Loucy (cell line): ENCODE results near the gene TDRD1.

Source experiments
- H2AFZ ChIP-seq: fragments of 200-600 bp; sonication (generic); 2 replicates; pipeline ENCODE4 v1.6.0; 2016; ENCODE audit warnings: antibody characterized with exemption, mild to moderate bottlenecking, low read length, moderate library complexity
- H3F3A ChIP-seq: fragments of 200-600 bp; 2 replicates; pipeline ENCODE4 v1.6.0; 2016; ENCODE audit warnings: antibody characterized with exemption, low read depth, mild to moderate bottlenecking
- H3K27me3 ChIP-seq: fragments of 200-600 bp; sonication (generic); 2 replicates; pipeline ENCODE4 v1.6.1; 2014; ENCODE audit warnings: low read length, mild to moderate bottlenecking; ENCODE audit not compliant: insufficient read depth, poor library complexity, severe bottlenecking
- H3K36me3 ChIP-seq: fragments of 200-600 bp; sonication (generic); 2 replicates; pipeline ENCODE4 v1.6.1; 2016; ENCODE audit warnings: low read length; ENCODE audit not compliant: insufficient read depth
- H3K4me1 ChIP-seq: fragments of 200-600 bp; sonication (generic); 2 replicates; pipeline ENCODE4 v1.5.1; 2014; ENCODE audit warnings: low read length, mild to moderate bottlenecking; ENCODE audit not compliant: insufficient read depth, poor library complexity, severe bottlenecking
- H3K4me2 ChIP-seq: fragments of 200-600 bp; sonication (generic); 2 replicates; pipeline ENCODE4 v1.6.0; 2014; ENCODE audit warnings: antibody characterized with exemption, low read length, low read depth, mild to moderate bottlenecking; ENCODE audit not compliant: poor library complexity, severe bottlenecking
- H3K4me3 ChIP-seq: fragments of 200-600 bp; sonication (generic); 2 replicates; pipeline ENCODE4 v1.5.1; 2014; ENCODE audit warnings: low read length, mild to moderate bottlenecking, mixed read lengths; ENCODE audit not compliant: poor library complexity, severe bottlenecking
- H3K79me2 ChIP-seq: fragments of 200-600 bp; sonication (generic); 2 replicates; pipeline ENCODE4 v1.6.1; 2014; ENCODE audit warnings: low read length; ENCODE audit not compliant: insufficient read depth
- H3K9ac ChIP-seq: fragments of 200-600 bp; sonication (generic); 2 replicates; pipeline ENCODE4 v1.6.0; 2014; ENCODE audit warnings: mild to moderate bottlenecking, low read depth, low read length, moderate library complexity; ENCODE audit not compliant: poor library complexity, severe bottlenecking
- H3K9me2 ChIP-seq: fragments of 200-600 bp; sonication (generic); replicated peaks from 2 replicates; pipeline ENCODE4 v1.6.1; 2016; ENCODE audit warnings: low read depth, low read length, mixed read lengths
- H3K9me3 ChIP-seq: fragments of 200-600 bp; sonication (generic); 2 replicates; pipeline ENCODE4 v1.6.1; 2014; ENCODE audit warnings: mild to moderate bottlenecking, antibody characterized with exemption, low read length, low read depth; ENCODE audit not compliant: insufficient read depth
- H4K20me1 ChIP-seq: fragments of 200-600 bp; sonication (generic); 2 replicates; pipeline ENCODE4 v1.6.0; 2014; ENCODE audit warnings: antibody characterized with exemption, low read length, mild to moderate bottlenecking; ENCODE audit not compliant: insufficient read depth, poor library complexity, severe bottlenecking
- CTCF ChIP-seq: fragments of 200-600 bp; sonication (generic); conservative IDR thresholded peaks from 2 replicates; pipeline ENCODE4 v1.5.1; 2014; ENCODE audit warnings: mild to moderate bottlenecking, antibody characterized with exemption, low read length
- EZH2phosphoT487 ChIP-seq: fragments of 200-600 bp; IDR thresholded peaks from 2 replicates; pipeline ENCODE4 v1.6.1; 2018; ENCODE audit warnings: antibody characterized with exemption, mild to moderate bottlenecking, moderate library complexity, borderline replicate concordance

The TDRD1 gene

GRCh38 chr10:114167985-114168384, 11.2 kb upstream of the TDRD1 start:
- no peak overlapping the region for H3K4me3 ChIP-seq
- TF ChIP-seq EZH2phosphoT487 (no peak), CTCF (no peak)
- H3K36me3 ChIP-seq, result no peaks in the 10 kb centered on the region; the same call in 1 of the 2 replicates
- H3K79me2 ChIP-seq, result peaks cover 51% of the 10 kb centered on the region
- H4K20me1 ChIP-seq, result peaks cover 15% of the 10 kb centered on the region
- no peak overlapping the region for H3K4me2 ChIP-seq
- 0 out of 2 replicates have a peak, but pooled peaks cover 6% of the 10 kb centered on the region for H3K9me3 ChIP-seq
- no peaks in the 10 kb centered on the region for H3K9me2 ChIP-seq
- H2AFZ ChIP-seq, result no peak overlapping the region
- no peak overlapping the region for H3K9ac ChIP-seq
- peaks cover 23% of the 10 kb centered on the region for H3K4me1 ChIP-seq
- H3F3A ChIP-seq, result peaks cover 10% of the 10 kb centered on the region; the same call in 1 of the 2 replicates
- no peaks in the 10 kb centered on the region for H3K27me3 ChIP-seq

DNA sequence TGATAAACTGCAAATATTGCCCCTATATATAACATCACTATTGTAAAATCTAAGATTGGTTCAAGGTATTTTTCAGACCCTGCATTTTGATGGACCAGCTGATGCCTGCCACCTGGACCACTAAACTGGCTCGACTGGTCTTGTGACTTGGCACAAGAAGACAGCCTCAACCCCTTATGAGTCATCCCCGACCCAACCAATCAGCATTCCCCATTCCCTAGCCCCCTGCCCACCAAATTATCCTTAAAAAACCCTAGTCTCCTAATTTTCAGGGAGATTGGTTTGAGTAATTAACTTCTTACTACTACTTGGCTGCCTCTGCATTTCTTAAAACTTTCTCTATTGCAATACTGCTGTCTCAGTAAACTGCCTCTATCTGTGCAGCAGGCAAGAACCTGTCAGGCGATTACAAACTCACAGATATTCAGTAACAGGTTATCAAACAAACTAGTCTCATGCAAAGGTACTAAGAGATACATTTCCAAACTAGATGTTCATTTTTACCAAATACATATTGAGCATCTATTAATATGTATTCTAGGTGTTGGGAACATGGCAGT, 10.6 kb upstream of the TDRD1 start:
- Histone ChIP-seq H3K4me3 (no peak overlapping the region), H3K36me3 (no peaks in the 10 kb centered on the region), H3F3A (peaks cover 15% of the 10 kb centered on the region; the same call in 1 of the 2 replicates), H3K9me2 (no peaks in the 10 kb centered on the region), H3K4me1 (peaks cover 23% of the 10 kb centered on the region), H3K27me3 (no peaks in the 10 kb centered on the region), H4K20me1 (peaks cover 11% of the 10 kb centered on the region), H3K79me2 (peaks cover 57% of the 10 kb centered on the region), H3K9me3 (0 out of 2 replicates have a peak, but pooled peaks cover 6% of the 10 kb centered on the region), H3K9ac (no peak overlapping the region), H3K4me2 (no peak overlapping the region), H2AFZ (no peak overlapping the region)
- TF ChIP-seq EZH2phosphoT487 (no peak), CTCF (no peak)

DNA sequence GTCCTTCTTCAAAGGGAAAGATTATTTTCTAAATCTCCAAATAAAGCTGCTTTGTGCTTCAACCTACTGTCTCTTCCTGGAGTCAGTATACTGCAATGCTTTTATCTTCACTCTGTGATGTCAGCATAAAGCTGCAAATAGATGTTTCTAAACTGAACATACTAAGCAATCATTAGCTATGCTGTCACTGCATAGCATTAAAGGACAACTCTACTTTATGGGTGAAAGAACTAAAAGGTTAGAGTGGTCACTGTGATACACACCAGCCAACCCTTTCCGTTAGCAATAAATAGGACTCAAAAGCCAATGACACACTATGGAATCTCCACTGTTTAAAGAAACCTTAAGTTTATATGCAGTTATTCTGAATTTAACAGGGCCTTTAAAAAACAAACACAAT, 6.9 kb upstream of the TDRD1 start:
- 0 out of 2 replicates have a peak, but pooled peaks cover 6% of the 10 kb centered on the region for H3K9me3 ChIP-seq
- H3K4me3 ChIP-seq, result peak overlapping the region; percentile 84
- H3K4me2 ChIP-seq, result peak overlapping the region; percentile 94
- peak overlapping the region; percentile 28 for H3K9ac ChIP-seq
- peaks cover 15% of the 10 kb centered on the region; the same call in 1 of the 2 replicates for H3F3A ChIP-seq
- no peaks in the 10 kb centered on the region for H3K9me2 ChIP-seq
- no peaks in the 10 kb centered on the region for H3K36me3 ChIP-seq
- peaks cover 5% of the 10 kb centered on the region for H4K20me1 ChIP-seq
- H3K79me2 ChIP-seq, result peaks cover 58% of the 10 kb centered on the region
- TF ChIP-seq CTCF (no peak), EZH2phosphoT487 (no peak)
- peaks cover 25% of the 10 kb centered on the region for H3K4me1 ChIP-seq
- H3K27me3 ChIP-seq, result peaks cover 4% of the 10 kb centered on the region
- H2AFZ ChIP-seq, result no peak overlapping the region
